Activated CD8-positive, alpha-beta memory T cell treated with anti-CD3 and anti-CD28 coated beads for 48 hours (primary cell): Measurements from ENCODE around the gene CDC42EP5.

Experiments
- DNase-seq, 3 experiments: peaks; one replicate each; pipeline ENCODE4 v3.0.0-alpha.2; 2020; ENCODE audit warnings: low read depth in 2 of 3, low spot score in 2 of 3

The CDC42EP5 gene

DNA sequence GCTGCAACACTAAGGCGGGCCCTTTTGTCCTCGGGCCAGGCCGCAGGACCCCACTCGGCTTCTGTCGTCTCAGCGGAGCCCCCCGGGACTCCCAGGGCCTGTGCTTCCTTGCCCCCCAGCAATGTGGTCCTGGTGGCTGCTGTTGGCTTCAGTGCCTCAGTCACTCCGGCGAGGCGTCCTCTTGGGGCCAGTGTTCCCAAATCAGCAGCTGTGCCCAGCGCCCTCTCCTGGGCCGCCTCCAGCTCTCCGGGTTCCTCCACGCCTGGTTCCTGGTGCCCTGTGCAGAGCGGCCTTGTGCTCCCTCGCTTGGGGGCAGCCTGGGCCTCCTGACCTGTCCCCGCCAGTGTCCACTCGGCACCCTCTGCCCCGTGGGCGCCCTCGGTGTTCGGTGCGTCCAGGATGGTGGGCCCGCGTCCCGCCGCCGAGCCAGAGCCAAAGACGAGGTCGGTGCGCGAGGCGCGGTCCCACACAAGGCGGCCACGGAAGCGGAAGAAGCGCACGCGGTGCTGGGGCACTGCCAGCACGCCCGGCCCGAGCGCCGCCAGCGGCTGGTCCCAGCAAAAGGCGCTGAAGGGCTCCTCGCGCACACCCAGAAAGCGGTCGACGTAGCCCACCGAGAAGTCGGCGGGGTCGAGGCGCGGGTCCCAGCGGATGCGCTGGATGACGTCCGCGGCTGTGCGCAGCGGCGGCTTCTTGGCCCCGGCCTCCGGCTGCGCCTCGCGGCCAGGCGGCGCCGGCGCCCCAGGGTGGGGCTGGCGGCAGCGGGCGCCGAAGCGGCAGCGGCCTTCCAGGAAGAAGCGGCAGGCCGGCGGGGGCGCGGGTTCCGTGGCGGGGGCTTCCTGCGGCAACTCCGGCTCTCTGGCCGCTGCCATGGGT lies 10.2 kb downstream of the CDC42EP5 start:
- peak; percentile 23 to 46 (median 45) for DNase-seq

DNA sequence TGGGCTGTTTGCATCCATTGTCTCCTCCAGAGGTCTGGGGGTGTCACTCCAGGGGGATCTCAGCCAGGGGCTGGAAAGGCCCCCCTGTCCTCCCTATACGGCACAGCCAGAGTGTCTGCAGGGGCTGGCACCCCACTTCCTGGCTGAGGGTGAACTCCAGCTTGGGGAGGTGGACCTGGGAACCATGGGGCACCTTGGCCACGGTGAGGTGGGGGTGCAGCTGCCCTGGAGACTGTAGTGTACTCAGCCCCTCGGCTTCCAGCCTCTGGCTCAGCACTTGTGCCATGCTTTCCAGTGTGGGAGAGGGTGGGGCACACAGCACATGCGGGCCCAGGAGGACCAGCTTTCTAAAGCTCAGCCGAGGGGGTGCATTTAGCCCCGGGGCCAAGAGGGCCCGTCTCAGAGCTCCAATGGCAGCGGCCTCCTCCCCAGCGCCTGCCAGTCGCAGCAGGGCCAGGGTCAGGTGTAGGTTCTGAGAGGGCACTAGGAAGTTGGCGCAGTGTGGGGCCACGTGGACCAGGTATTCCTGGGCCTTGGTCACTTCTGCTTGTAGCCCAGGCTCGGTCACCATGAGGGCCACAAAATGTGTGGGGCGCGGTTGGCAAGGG lies 10.9 kb downstream of the CDC42EP5 start:
- DNase-seq = no peak

DNA sequence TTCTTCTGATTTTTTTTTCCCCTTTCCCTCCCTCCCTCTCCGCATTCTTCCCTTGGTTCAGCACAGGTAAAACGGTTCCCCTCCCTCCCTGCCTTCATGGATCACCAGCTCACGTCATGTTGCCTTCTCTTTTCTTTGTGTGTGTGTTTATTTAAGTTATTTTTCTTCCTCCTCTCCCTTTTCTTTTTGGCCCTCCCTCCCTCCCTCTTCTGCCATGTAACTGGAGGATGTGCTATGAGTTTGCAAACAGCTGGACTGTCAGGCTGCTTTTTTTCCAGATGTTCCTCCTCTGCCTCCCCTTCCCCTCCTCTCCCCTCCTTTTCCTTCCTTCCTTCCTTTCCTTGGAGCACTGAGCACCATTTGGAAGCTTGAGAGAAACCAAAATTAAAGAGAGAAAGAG lies 11.5 kb downstream of the CDC42EP5 start:
- DNase-seq = no peak

DNA sequence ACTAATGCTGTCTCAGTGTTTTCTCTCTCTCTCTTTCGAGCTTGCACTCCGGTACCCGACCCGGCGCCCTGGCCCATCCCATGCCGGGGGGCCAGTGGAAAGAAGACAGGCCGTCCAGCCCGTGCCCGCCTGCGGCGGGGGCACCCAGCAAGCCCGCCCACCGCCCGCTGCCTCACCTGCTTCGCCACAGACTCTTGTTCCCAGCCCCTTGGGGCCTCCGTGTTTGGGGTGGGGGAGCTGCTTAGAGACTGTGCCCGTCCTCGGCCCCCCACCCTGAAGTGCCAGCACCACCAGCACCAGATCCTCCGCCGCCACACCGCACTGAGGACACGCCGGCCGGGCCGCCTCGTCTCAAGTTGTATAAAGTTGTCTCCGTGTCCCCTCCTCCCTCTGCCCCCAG lies 11.9 kb downstream of the CDC42EP5 start:
- DNase-seq = no peak

DNA sequence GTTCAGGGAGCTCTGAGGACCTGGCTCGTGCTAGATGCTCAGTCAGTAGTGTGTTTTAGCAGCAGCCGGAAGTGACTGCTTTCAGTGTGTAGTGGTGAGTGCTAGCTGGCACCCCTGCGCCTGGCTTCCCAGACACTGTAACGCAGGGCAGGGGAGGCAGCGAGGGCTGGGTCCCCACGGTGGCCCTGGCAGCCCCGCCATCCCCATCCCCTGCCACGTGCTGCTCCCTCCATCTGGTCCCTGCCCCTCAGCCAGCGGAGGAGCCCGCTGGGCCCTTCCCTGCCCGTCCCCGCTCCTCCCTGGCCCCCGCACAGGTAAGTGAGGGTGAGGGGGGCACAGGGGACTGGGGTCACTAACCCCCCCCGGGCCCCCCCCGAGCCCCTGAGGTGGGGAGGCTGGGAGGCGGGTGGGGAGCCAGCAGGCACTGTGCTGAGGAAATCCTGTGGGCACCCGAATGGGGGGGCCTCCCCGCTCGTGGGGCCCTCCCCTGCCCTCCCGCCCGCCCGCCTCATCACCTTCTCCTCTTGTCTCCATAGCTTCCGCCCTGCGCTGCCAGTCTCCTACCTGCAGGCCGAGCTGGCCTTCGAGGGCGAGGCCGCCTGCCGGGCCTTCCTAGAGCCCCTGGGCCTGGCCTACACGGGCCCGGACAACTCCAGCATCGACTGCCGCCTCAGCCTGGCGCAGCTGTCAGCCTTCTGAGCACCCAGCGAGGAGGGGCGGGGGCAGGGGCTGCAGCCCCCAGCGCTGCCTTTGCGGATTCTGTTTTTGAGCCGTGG lies 12.7 kb downstream of the CDC42EP5 start:
- no peak for DNase-seq

- no peak for DNase-seq
Observed at GRCh38 chr19:54459282-54460229, 13.5 kb downstream of the CDC42EP5 start.

GRCh38 chr19:54458648-54459281 lies 14.3 kb downstream of the CDC42EP5 start:
- DNase-seq = no peak

- no peak for DNase-seq
Observed at GRCh38 chr19:54457773-54458647, 15.1 kb downstream of the CDC42EP5 start.

- no peak for DNase-seq
Observed at GRCh38 chr19:54456423-54457373, 16.4 kb downstream of the CDC42EP5 start.

DNA sequence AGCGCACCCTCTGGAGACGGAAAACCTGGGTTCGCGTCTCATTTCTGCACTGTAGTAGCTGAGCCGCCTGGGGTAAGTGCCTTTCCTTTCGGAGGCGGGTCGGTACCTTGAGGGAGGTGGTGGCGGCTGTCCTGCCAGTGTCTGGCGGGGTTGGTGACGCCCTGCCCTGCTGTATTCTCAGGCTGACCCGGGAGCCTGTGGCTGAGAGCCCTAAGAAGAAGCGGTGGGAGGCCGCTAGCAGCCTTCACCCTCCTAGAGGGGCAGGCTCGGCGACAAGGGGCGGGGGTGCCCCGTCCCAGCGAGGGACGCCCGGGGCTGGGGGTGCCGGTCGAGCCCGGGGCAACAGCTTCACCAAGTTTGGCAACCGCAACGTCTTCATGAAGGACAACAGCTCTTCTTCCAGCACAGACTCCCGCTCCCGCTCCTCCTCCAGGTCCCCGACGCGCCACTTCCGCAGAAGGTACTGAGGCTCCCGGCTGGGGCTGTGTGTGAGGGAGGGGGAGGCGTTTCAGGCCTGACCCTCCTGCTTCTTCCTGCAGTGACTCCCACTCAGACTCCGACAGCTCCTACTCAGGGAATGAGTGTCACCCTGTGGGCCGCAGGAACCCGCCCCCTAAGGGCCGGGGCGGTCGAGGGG lies 17.2 kb downstream of the CDC42EP5 start:
- DNase-seq = no peak

- DNase-seq = no peak
Observed at GRCh38 chr19:54454781-54455675, 18.1 kb downstream of the CDC42EP5 start.

DNA sequence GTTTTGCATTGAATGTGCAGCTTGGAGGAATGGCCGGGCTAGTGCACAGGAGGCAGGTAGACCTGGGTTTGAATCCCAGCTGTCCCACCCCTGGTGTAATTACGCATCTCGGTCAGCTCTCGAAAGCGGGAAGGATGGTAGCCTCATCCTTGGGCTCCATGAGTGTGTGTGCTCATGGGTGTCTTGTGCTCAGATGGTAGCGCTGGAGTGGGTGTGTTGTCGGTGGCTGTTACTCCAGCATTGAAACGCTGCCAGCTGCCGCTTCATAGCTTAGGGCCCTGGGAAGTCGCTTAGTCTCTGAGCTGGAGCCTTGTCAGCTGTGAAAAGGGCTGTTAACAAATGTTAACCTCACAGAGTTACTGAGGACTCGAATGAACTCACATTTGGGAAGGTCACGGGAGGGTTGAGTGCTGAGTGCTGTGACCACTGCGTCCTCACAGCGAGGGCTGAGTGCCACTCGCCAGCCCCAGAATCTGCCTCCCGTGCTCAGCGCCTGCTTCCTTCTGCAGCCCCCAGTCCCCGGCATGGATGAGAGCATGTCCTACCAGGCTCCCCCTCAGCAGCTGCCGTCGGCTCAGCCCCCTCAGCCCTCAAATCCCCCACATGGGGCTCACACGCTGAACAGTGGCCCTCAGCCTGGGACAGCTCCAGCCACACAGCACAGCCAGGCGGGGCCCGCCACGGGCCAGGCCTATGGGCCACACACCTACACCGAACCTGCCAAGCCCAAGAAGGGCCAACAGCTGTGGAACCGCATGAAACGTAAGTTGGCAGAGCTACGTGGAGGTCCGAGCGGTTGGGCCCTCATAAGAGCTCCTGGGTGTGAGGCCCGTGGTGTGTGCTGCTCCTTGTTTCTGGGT lies 18.9 kb downstream of the CDC42EP5 start:
- no peak for DNase-seq

DNA sequence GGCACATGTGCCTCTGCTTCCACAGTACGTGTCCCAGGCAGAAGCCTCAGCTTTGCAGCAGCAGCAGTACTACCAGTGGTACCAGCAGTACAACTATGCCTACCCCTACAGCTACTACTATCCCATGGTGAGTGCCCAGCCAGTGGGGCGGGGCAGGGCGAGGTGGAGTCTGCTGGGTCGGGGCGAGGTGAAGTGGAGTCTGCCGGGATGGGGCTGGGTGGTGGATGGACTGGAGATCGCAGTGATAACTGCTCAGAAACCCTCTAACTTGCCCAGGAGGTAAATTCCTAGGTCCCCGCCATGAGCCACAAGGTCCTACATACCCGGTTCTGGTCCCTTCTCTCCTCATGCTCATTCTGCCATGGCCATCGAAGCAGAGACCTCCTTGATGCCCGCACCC lies 20.5 kb downstream of the CDC42EP5 start:
- no peak for DNase-seq

DNA sequence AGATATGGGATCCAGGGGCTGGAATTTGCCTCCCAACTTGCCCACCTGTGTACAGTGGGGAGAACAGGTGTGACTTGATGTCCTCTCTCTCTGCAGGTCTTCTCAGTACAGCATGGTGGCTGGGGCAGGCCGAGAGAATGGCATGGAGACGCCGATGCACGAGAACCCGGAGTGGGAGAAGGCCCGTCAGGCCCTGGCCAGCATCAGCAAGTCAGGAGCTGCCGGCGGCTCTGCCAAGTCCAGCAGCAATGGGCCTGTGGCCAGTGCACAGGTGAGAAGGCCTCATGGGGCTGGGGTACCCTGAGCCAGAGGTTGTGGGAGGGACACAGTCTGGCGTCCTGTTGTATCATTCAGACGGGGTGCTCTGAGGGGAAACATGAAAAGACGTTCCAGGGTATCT lies 21.1 kb downstream of the CDC42EP5 start:
- no peak for DNase-seq

GRCh38 chr19:54451331-54451871 lies 21.7 kb downstream of the CDC42EP5 start:
- DNase-seq = no peak

DNA sequence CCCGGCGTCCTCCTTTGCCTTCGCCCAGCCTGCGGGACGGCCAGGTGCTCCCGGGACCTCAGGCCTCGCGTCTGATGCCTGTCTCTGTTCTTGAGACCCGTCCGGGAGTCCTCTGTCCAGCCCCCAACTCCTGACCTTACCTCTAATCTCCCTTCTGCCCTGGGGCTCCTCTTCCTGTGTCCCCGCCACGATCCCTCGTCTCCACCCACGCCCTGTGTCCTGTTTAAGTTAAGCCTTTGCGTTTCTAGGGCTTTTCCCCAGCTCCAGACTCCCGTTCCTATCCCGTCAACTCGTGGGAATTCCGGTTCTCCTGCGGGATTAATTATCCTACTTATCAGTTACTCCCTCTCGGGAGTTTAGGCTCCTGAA lies 23.4 kb downstream of the CDC42EP5 start:
- DNase-seq = no peak
